ENCODE data around the gene CGNL1.

Gene CGNL1

GRCh38 chr15:57503911-57504598 is 127.8 kb downstream of the CGNL1 start:
- no peak for DNase-seq

- no peak for DNase-seq
Observed at GRCh38 chr15:57504599-57504940, 128.3 kb downstream of the CGNL1 start.

- DNase-seq: no peak
Observed at GRCh38 chr15:57505056-57505715, 128.9 kb downstream of the CGNL1 start.

GRCh38 chr15:57505949-57506391 is 129.7 kb downstream of the CGNL1 start:
- no peak for DNase-seq

- DNase-seq: no peak
Observed at GRCh38 chr15:57506422-57506821, 130.1 kb downstream of the CGNL1 start.

GRCh38 chr15:57507111-57507510 is 130.8 kb downstream of the CGNL1 start:
- no peak for DNase-seq

GRCh38 chr15:57509126-57509525 is 132.8 kb downstream of the CGNL1 start:
- DNase-seq: no peak

GRCh38 chr15:57509965-57510364 is 133.7 kb downstream of the CGNL1 start:
- DNase-seq: no peak

- no peak for DNase-seq
Observed at GRCh38 chr15:57510647-57511046, 134.3 kb downstream of the CGNL1 start.

- no peak for DNase-seq
Observed at GRCh38 chr15:57516327-57517029, 140.2 kb downstream of the CGNL1 start.

- no peak for DNase-seq
Observed at GRCh38 chr15:57517030-57517671, 140.8 kb downstream of the CGNL1 start.

- no peak for DNase-seq
Observed at GRCh38 chr15:57518779-57519405, 142.6 kb downstream of the CGNL1 start.

- no peak for DNase-seq
Observed at GRCh38 chr15:57519806-57520205, 143.5 kb downstream of the CGNL1 start.

- DNase-seq: no peak
Observed at GRCh38 chr15:57521503-57521902, 145.2 kb downstream of the CGNL1 start.

- no peak for DNase-seq
Observed at GRCh38 chr15:57522148-57522547, 145.8 kb downstream of the CGNL1 start.

- DNase-seq: no peak
Observed at GRCh38 chr15:57525581-57525980, 149.3 kb downstream of the CGNL1 start.

GRCh38 chr15:57526076-57526475 is 149.8 kb downstream of the CGNL1 start:
- no peak for DNase-seq

- no peak for DNase-seq
Observed at GRCh38 chr15:57526615-57527014, 150.3 kb downstream of the CGNL1 start.

GRCh38 chr15:57527382-57528091 is 151.2 kb downstream of the CGNL1 start:
- DNase-seq: peak; percentile 30

- no peak for DNase-seq
Observed at GRCh38 chr15:57528940-57529565, 152.7 kb downstream of the CGNL1 start.

GRCh38 chr15:57529748-57530147 is 153.4 kb downstream of the CGNL1 start:
- no peak for DNase-seq
